NCI-H2107 treated with DMSO at 0.1 percent for 48 hours (cell line): ENCODE measurements around the gene BRWD1.
"Not testable (repeated sequence)": the region's sequence is repeated elsewhere in the genome, so short reads cannot be mapped to it uniquely, and the experiment has no call there.

ENCODE experiments used
- DNase-seq: peaks from one replicate; lab custom pipeline; 2025; ENCODE audit not compliant: unreplicated experiment; lab: John Stamatoyannopoulos, UW

BRWD1 gene

GRCh38 chr21:39176271-39176709, 137.1 kb downstream of the BRWD1 start:
- no peak for DNase-seq

- DNase-seq: no peak
These were observed 137.8 kb downstream of the BRWD1 start for GRCh38 chr21:39175665-39176064.

- peak; percentile 25 for DNase-seq
These were observed 138.3 kb downstream of the BRWD1 start for GRCh38 chr21:39175154-39175553.

- no peak for DNase-seq
These were observed 139.4 kb downstream of the BRWD1 start for GRCh38 chr21:39173716-39174680.

- no peak for DNase-seq
These were observed 143.5 kb downstream of the BRWD1 start for GRCh38 chr21:39169906-39170305.

GRCh38 chr21:39168800-39169199, 144.6 kb downstream of the BRWD1 start:
- DNase-seq: no peak

GRCh38 chr21:39164523-39164922, 148.9 kb downstream of the BRWD1 start:
- no peak for DNase-seq

GRCh38 chr21:39161064-39161463, 152.4 kb downstream of the BRWD1 start:
- no peak for DNase-seq

GRCh38 chr21:39159342-39160063, 153.9 kb downstream of the BRWD1 start:
- DNase-seq: no peak

- not testable (repeated sequence) for DNase-seq
These were observed 156.2 kb downstream of the BRWD1 start for GRCh38 chr21:39157241-39157640.

- no peak for DNase-seq
These were observed 157.4 kb downstream of the BRWD1 start for GRCh38 chr21:39156024-39156423.

- DNase-seq: no peak
These were observed 157.9 kb downstream of the BRWD1 start for GRCh38 chr21:39155578-39155977.

- DNase-seq: no peak
These were observed 159.6 kb downstream of the BRWD1 start for GRCh38 chr21:39153842-39154241.

- no peak for DNase-seq
These were observed 160.1 kb downstream of the BRWD1 start for GRCh38 chr21:39153373-39153772.

- no peak for DNase-seq
These were observed 161.2 kb downstream of the BRWD1 start for GRCh38 chr21:39152271-39152670.

GRCh38 chr21:39150877-39151276, 162.6 kb downstream of the BRWD1 start:
- DNase-seq: no peak

- DNase-seq: no peak
These were observed 163.1 kb downstream of the BRWD1 start for GRCh38 chr21:39150316-39150715.

- DNase-seq: no peak
These were observed 163.6 kb downstream of the BRWD1 start for GRCh38 chr21:39149882-39150281.

GRCh38 chr21:39148975-39149374, 164.5 kb downstream of the BRWD1 start:
- DNase-seq: no peak

GRCh38 chr21:39144191-39144590, 169.2 kb downstream of the BRWD1 start:
- no peak for DNase-seq

GRCh38 chr21:39142972-39143371, 170.5 kb downstream of the BRWD1 start:
- no peak for DNase-seq

- no peak for DNase-seq
These were observed 171.9 kb downstream of the BRWD1 start for GRCh38 chr21:39141502-39141901.
